ENCODE results near the gene TBC1D5.
"Not testable (repeated sequence)": the region's sequence is repeated elsewhere in the genome, so short reads cannot be mapped to it uniquely, and the experiment has no call there.

TBC1D5 gene

DNA sequence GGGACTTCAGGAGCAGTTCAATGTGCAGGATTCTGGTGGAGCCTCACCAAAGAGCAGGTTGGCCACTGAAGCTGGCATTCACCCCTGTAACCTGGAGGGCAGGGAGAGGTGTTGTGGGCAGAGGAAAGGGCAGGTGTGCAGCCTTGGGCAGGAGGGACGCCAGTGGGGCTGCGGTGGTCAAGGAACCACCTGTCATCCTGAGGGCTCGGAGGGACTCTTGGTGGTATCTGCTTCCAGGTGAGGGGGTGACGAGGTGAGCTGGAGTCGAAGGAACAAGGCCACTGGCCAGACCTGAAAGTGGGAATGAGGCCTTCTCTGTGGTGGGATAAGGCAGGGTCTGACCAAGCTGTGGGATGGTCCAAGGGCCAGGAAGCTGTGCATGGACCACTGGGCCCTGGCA, 588.2 kb downstream of the TBC1D5 start:
- DNase-seq: no peak

GRCh38 chr3:17153209-17153608, 589.2 kb downstream of the TBC1D5 start:
- DNase-seq: no peak

- DNase-seq: no peak
These were observed 590.6 kb downstream of the TBC1D5 start for GRCh38 chr3:17151598-17152373.

GRCh38 chr3:17149076-17149475, 593.4 kb downstream of the TBC1D5 start:
- no peak for DNase-seq

DNA sequence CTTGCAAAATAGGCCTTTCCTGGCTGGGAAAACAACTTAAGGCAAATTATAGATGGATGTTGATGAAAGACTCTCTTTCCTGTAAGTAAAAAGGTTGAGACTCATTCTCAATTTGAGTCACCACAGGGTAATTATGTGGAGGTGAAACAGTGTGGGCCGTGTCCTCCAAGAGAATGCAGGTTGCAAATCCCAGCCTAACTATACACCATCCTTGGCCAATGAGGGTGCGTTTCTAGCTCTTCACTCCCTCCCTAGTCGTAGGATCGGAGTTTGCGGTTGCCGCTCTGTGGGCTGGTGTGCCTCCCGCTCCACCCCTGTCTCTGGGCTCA, 597.8 kb downstream of the TBC1D5 start:
- no peak for DNase-seq

GRCh38 chr3:17143893-17144664, 598.4 kb downstream of the TBC1D5 start:
- DNase-seq: no peak

DNA sequence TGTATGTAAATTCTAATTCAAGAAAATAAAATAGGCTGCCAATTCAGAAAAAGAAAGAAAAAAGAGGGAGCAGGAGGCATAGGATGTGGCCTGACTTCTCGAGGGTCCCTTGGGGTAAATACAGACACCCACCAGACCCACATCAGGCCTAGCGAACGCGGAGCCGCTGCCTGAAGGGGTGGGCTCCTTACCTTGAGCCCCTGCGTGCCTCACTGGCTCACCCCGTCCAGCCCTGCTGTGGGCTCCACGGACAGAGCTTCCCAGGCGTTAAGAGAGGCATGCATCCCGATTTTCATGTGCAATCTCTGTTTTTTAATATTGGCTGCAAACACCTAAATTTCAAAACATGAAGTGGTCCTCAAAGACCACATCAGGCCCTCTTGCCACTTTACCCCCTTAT, 599.9 kb downstream of the TBC1D5 start:
- no peak for DNase-seq

DNA sequence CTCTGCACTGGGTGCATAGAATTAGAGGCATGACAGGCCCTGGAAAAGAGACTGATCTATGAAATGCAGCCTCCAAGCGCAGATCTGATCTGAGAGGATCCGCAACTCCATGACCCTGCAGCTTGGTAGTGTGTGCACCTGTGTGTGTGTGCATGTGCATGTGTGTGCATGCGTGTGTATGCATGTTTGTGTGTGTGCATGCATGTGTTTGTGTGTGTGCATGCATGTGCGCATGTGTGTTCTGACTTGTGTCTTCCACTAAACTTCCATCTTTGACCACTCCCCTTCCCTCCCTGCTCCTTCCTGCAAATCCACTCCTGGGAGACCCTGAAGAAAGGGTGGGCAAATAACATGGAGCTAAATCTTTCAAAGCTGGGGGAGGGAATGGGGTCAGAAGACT, 600.7 kb downstream of the TBC1D5 start:
- DNase-seq: no peak

DNA sequence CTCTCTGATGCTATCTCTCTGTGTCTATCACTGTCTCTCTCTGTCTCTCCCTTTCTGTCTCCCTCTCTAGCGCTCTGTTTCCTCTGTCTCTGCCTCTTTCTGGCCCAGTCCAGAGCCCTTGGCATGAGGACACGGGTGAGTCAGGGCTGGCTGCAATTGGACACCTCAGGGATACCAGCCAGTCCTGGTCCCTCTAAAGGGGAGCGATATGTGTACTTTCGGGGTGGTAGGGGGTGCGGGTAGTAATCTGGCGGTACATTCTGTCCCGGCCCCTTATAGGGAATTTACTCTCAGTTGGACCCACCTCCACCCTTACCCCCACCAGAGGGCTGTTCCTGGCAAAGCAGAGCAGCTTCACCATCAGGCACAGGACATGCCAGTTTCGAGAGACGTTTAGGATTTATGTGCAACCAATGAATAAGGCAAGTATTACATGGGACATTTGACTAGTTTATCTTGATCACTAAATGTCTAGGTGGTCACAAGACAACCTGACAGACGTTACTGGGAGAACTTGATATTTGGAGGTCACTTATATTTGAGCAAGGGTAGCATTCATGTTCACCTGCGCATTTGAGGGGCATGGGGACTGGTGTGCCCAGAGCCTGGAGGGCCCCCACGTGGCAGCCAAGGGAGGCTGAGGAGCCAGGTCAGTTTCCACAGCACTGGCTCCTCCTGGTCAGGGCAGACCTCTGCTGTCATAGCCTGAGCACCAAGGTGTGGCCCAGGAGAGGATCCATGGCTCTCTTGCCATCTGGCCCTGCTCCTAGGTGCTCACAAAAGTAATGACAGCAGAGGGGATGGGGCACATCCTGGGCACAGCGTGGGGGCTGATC, 601.5 kb downstream of the TBC1D5 start:
- no peak for DNase-seq

DNA sequence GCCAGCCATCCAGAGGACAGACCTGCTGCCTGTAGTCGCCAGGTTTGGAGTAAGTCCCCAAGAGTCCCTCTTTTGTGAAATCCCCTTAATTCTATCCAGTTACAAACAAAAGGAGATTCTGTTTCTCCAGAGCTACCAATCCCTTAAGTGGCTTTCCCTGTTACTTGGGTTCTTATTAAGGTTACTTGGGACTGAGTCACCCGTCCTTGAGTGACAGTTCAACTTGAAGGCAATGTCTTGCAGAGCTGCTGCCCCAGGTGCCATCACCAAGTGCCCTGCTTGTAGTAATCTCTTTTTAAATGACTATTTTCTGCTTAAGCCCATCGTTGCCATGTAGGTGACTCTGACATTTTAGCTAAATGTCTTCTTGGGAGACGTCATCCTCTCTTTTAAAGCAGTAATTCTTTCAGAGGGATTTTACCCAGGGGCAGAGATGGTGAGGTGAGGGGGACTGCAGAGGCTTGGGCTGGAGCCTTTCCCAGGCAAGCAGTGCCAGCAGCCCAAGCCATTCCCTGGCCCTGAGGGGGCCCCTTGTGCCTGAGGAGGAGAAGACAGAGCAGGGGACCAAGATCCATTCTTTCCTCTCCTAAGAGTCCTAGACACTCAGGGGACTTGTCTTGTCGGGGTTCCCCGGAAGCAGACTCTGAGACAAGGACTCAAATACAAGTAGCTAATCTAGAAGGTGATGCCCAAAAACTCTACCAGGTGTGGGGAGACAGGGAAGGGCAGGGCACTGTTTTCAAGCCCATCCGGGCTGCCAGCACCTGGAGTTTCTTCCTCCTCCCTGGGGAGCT, 604.0 kb downstream of the TBC1D5 start:
- no peak for DNase-seq

- no peak for DNase-seq
These were observed 605.1 kb downstream of the TBC1D5 start for GRCh38 chr3:17137321-17137826.

- DNase-seq: no peak
These were observed 606.2 kb downstream of the TBC1D5 start for GRCh38 chr3:17136136-17136721.

GRCh38 chr3:17135696-17136095, 606.7 kb downstream of the TBC1D5 start:
- no peak for DNase-seq

DNA sequence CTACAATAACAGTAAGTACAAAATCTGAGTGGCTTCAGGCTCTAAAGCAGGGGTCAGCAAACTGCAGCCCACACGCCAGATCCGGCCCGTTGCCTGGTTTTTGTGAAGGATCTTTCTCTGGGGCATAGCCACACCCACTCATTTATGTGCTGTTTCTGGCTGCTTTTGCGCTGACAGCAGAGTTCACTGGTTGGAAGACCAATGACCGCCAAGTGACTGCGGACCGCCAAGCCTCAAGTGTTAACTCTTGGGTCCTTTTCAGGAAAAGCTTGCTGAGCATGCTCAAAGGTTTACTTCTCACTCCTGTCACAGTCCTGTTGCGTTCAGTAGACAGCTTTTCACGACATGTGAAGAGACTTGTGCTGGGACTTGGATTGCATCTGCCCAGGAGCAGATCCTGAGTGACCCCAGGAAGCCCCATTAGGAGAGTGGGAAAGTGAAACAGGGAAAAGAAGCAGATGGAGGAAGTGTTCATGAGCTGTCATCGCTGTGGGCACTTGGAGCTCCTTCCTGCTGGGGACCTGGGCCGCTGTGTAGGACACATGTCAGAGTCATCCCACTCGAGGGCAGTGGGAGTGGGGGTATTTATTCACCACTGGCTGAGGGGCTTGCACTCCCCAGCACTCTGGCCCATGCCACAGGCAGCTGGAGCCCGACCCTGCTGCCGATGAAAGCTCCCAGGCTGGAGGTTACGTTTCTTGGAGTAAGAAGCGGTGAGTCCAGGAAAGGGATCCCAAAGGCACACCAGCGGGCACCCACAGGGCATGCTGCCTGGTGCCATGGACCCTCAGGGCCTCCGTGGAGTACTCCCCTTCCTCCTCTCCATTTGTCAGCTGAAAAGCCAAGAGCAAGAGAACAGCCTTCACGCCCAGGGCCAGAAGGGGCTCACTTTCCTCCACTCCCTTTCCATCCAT, 608.5 kb downstream of the TBC1D5 start:
- no peak for DNase-seq

- no peak for DNase-seq
These were observed 609.9 kb downstream of the TBC1D5 start for GRCh38 chr3:17132286-17133115.

DNA sequence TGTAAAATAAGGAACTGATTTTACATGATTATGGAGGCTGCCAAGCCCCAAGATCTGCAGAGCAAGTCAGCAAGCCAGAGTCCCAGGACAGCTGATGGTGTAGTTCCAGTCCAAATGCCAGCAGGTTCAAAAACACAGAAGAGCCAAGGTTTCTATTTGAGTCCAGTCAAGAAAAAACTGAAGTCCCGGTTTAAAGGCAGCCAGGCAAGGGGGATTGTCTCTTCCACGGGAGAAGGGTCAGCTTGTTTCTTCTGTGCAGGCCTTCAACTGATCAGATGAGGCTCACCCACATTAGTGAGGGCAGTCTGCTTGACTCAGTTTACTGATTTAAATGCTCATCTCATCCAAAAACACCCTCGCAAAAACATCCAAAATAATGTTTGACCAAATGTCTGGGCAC, 611.5 kb downstream of the TBC1D5 start:
- DNase-seq: no peak

DNA sequence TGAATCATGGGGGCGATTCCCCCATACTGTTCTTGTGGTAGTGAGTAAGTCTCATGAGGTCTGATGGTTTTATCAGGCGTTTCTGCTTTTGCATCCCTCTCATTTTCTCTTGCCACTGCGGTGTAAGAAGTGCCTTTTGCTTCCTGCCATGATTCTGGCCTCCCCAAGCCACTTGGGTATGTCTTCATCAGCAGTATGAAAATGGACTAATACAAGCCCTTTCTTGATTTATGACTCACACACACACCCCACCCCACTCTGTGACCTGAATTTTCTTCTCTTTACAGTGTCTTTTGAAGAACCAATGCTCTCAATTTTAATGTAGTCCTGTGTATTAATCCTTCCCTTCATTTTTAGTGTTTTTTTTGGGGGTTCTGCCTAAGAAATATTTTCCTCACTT, 612.9 kb downstream of the TBC1D5 start:
- no peak for DNase-seq

GRCh38 chr3:17128671-17129070, 613.8 kb downstream of the TBC1D5 start:
- DNase-seq: not testable (repeated sequence)

GRCh38 chr3:17125738-17126442, 616.5 kb downstream of the TBC1D5 start:
- no peak for DNase-seq

Data from NCI-H187 (cell line).